GM18519 (cell line): ENCODE data around the gene STAT1.

Experiments
- ATAC-seq: cut with Tn5 transposase; IDR thresholded peaks from one replicate; pipeline ENCODE4 v1.9.1; 2021; ENCODE audit warnings: mild to moderate bottlenecking, moderate library complexity; ENCODE audit not compliant: unreplicated experiment, low FRiP score

The STAT1 gene

GRCh38 chr2:191032588-191033429 is 18.8 kb upstream of the STAT1 start:
- ATAC-seq, result no peak

DNA sequence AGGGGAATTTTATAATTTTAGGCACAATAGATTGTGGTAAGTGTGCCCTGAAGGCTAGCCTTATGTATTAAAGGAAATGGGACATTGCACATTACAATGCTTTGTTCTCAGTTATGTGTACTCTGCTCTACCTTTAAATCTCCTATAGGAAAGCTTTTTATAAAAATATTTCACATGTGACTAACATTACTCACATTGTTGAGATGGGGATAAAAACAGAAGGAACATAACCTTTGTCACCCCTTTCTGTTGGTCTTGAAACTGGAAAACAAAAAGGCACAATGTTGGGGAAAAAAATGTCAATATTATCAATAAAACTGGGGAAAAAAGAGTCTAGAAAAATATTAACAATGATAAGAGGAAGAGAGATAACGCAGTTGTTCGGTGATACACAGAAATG is 17.3 kb upstream of the STAT1 start:
- no peak for ATAC-seq

DNA sequence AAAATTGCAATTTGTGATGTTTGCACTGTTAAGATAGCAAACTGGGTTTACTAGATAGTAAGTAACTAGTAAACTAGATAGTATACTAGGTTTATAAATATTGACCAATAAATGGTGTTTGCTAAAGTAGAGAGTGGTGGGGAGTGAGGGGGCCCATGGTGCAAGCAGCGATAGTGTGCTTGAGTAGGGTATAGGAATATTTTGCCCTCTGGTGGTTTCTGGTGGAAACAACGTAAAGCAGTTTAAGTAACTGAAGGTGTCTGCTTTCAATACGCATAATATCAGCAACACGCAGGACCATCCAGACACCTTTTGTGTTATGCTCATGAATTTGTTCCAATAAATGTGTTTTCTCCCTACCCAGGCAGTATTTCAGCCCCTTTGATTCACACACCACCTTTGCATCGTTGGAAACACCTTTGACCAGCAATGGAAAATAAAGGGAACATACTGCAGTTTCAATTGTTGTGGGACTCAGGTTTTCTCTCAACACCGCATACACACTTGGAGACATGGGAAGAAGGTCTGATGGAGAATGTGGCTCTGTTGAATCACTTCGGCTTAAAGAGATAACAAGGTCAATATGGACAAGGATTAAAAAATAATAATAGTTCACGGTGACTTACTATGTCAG is 16.7 kb upstream of the STAT1 start:
- peak; percentile 92 for ATAC-seq

DNA sequence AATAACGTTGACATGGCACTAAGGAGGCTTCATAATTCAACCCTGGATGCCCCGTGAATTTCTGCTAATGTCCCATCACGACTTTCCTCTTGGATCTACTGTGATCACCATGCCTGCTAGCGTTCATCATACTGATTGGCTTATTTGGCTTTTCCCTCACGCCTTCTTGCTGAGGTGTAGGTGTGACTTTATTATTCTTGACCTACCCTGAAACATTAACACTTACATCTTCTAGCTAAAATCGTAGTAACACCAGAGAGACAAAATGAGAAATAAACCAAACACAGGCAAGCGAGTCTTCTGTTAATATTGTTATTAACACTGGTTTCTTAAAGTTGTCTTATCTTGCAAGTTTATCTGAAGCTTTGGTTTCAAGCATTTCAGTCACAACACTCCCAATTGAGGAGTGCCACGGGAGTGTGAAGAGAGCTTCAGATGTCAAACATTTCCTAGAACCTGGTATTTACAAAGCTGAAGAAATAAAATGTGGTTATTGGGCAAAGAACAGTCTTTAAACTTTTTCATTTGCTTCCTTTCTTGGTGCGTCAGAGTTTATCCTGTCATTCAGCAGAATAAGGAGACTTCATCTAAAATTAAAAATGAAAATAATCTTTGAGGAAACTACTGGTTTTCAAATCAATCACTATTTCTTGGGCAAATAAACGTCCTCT is 15.4 kb upstream of the STAT1 start:
- no peak for ATAC-seq

DNA sequence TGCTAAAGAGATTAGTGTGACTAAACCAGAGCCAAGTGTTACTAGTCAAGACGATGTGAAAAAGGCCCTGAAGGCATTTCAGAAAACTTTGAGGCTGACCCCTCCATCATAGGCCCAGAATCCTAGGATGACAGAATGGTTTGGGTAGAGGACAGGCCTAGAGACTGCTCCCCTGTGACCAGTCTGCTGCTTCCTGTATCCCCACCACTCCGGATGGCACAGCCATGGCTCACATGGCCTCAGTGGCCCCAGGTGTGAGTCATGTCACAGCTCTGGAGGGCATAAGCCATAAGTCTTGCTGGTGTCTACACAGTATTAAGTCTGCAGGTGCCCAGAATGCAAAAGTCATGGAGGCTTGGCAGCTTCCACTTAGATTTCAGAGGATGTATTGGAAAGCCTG is 12.4 kb upstream of the STAT1 start:
- no peak for ATAC-seq

DNA sequence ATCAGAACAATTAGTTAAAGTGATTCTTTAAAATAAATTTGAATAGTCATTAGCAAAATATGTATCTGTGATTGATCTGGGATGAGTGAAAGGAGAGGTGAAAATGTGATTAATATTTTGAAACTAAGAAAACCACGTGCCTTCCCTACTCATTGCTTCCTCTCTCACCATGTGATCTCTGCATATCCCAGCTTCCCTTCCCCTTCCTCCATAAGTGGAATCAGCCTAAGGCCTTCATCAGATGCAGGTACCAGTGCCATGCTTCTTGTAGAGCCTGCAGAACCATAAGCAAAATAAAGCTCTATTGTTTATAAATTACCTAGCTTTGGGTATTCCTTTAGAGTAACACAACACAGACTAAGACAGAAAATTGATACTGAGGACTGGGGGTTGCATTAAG is 11.2 kb upstream of the STAT1 start:
- ATAC-seq, result no peak

GRCh38 chr2:191023235-191023679 is 9.3 kb upstream of the STAT1 start:
- ATAC-seq, result no peak

- no peak for ATAC-seq
These were observed 6.9 kb upstream of the STAT1 start for GRCh38 chr2:191020742-191021381.

GRCh38 chr2:191020221-191020741 is 6.3 kb upstream of the STAT1 start:
- ATAC-seq, result peak; percentile 73

- ATAC-seq, result no peak
These were observed 5.4 kb upstream of the STAT1 start for GRCh38 chr2:191019376-191019775.

GRCh38 chr2:191018643-191019119 is 4.7 kb upstream of the STAT1 start:
- no peak for ATAC-seq

DNA sequence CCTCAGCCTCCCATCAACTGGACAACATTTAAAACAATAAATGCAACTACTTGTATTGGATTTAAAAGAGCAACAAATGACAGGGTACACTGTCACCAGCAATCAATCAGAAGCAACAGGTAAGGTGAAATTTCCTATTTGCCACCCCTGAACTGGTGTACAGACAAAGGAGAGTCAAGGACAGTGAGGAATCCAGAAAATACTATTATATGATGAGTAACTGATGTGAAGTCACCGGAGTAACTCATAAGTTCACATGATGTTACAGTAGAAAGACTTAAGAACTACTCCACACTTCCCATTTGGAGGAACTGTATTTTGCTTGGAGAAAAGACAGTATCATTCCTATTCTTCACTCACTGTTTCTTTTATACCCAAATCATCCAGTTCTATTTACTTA is 4.1 kb upstream of the STAT1 start:
- no peak for ATAC-seq

DNA sequence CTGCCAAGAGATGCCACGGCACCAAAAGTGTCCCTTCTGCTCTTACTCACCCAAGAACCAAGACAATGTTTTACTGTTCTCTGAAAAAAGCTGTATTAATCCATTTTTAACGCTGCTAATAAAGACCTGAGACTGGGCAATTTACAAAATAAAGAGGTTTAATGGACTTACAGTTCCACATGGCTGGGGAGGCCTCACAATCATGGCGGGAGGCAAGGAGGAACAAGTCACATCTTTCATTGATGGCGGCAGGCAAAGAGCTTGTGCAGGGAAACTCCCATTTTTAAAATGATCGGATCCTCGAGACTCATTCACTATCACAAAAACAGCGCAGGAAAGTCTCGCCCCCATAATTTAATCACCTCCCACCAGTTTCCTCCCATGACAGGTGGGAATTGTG is 1.9 kb upstream of the STAT1 start:
- ATAC-seq, result no peak

DNA sequence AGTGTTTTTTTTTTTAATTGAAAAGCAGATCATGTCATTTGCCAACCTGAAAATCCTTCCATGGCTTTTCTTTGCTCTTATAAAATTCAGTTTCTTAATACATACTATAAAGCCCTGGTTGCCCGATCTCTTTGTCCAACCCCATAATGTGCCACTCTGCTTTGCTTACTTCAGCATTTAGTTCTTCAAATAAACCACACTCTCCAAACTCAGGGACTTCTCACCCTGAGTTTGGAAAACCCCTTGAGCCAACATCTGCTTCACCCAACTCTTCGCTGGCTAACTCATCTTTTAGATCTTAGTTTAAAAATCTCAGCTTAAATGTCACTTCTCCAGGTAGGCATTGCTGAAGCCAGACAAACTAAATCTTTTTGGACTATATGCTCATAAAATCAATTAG is 1.3 kb upstream of the STAT1 start:
- no peak for ATAC-seq

GRCh38 chr2:191014653-191015020 is 666 bp upstream of the STAT1 start:
- no peak for ATAC-seq

- ATAC-seq, result no peak
These were observed 364 bp downstream of the STAT1 start for GRCh38 chr2:191013682-191013931.

GRCh38 chr2:191012845-191013681 is 908 bp downstream of the STAT1 start:
- no peak for ATAC-seq

GRCh38 chr2:191012346-191012745 is 1.6 kb downstream of the STAT1 start:
- ATAC-seq, result no peak

- ATAC-seq, result no peak
These were observed 2.8 kb downstream of the STAT1 start for GRCh38 chr2:191010887-191011885.
